ENCODE results near the gene S100A12. TPM values are rescaled to one million over a fixed set of nuclear protein-coding genes. Genes with fewer than 3 reads are reported as not detected.

Gene S100A12
- total RNA-seq, 1 donor from 2014 or later: 23.0 TPM

GRCh38 chr1:153397051-153397923 is 21.9 kb upstream of the S100A12 start:
- H3K9ac ChIP-seq (ENCODE audit: low read depth in 1 of 3, low read length in 3 of 3): no peak overlapping the region
- no peaks in the 10 kb centered on the region for H3K9me3 ChIP-seq (ENCODE audit: control insufficient read depth in 3 of 3, low read length in 3 of 3)

GRCh38 chr1:153396461-153396860 is 21.0 kb upstream of the S100A12 start:
- H3K27me3 ChIP-seq (ENCODE audit: control insufficient read depth in 3 of 3, insufficient read depth in 3 of 3, low read length in 3 of 3): peaks cover 6 to 8% (median 7%) of the 10 kb centered on the region in 3 donors
- no peak overlapping the region for H3K9ac ChIP-seq (ENCODE audit: low read depth in 1 of 3, low read length in 3 of 3)
- H3K4me1 ChIP-seq (ENCODE audit: control insufficient read depth in 3 of 3, insufficient read depth in 3 of 3, low read length in 3 of 3): peaks cover 2 to 10% (median 9%) of the 10 kb centered on the region in 3 donors
- H3K9me3 ChIP-seq (ENCODE audit: control insufficient read depth in 3 of 3, low read length in 3 of 3): no peaks in the 10 kb centered on the region
- no peak overlapping the region for H3K27ac ChIP-seq (ENCODE audit: low read depth, low read length)
- no peak overlapping the region for H3K4me3 ChIP-seq (ENCODE audit: low read length in 3 of 3)
- H3K36me3 ChIP-seq (ENCODE audit: control insufficient read depth in 3 of 3, insufficient read depth in 3 of 3, low read length in 3 of 3): no peaks in the 10 kb centered on the region

More at GRCh38 chr1:153397051-153397923, 21.9 kb upstream of the S100A12 start:
- peaks cover 6 to 8% (median 7%) of the 10 kb centered on the region in 3 donors for H3K27me3 ChIP-seq (ENCODE audit: control insufficient read depth in 3 of 3, insufficient read depth in 3 of 3, low read length in 3 of 3)
- H3K4me1 ChIP-seq (ENCODE audit: control insufficient read depth in 3 of 3, insufficient read depth in 3 of 3, low read length in 3 of 3): peaks cover 0 to 8% (median 7%) of the 10 kb centered on the region in 3 donors
- no peak overlapping the region for H3K27ac ChIP-seq (ENCODE audit: low read depth, low read length)
- no peak overlapping the region for H3K4me3 ChIP-seq (ENCODE audit: low read length in 3 of 3)
- H3K36me3 ChIP-seq (ENCODE audit: control insufficient read depth in 3 of 3, insufficient read depth in 3 of 3, low read length in 3 of 3): no peaks in the 10 kb centered on the region

GRCh38 chr1:153395776-153396175 is 20.4 kb upstream of the S100A12 start:
- Histone ChIP-seq H3K27me3 (ENCODE audit: control insufficient read depth in 3 of 3, insufficient read depth in 3 of 3, low read length in 3 of 3) (peaks cover 6 to 8% (median 7%) of the 10 kb centered on the region in 3 donors), H3K36me3 (ENCODE audit: control insufficient read depth in 3 of 3, insufficient read depth in 3 of 3, low read length in 3 of 3) (no peaks in the 10 kb centered on the region), H3K4me1 (ENCODE audit: control insufficient read depth in 3 of 3, insufficient read depth in 3 of 3, low read length in 3 of 3) (peaks cover 2 to 17% (median 14%) of the 10 kb centered on the region in 3 donors), H3K27ac (ENCODE audit: low read depth, low read length) (no peak overlapping the region), H3K4me3 (ENCODE audit: low read length in 3 of 3) (no peak overlapping the region), H3K9me3 (ENCODE audit: control insufficient read depth in 3 of 3, low read length in 3 of 3) (no peaks in the 10 kb centered on the region), H3K9ac (ENCODE audit: low read depth in 1 of 3, low read length in 3 of 3) (no peak overlapping the region)

- Histone ChIP-seq H3K9ac (ENCODE audit: low read depth in 1 of 3, low read length in 3 of 3) (no peak overlapping the region), H3K36me3 (ENCODE audit: control insufficient read depth in 3 of 3, insufficient read depth in 3 of 3, low read length in 3 of 3) (no peaks in the 10 kb centered on the region), H3K27ac (ENCODE audit: low read depth, low read length) (no peak overlapping the region), H3K4me1 (ENCODE audit: control insufficient read depth in 3 of 3, insufficient read depth in 3 of 3, low read length in 3 of 3) (peaks cover 5 to 22% (median 19%) of the 10 kb centered on the region in 3 donors), H3K27me3 (ENCODE audit: control insufficient read depth in 3 of 3, insufficient read depth in 3 of 3, low read length in 3 of 3) (peaks cover 6 to 8% (median 7%) of the 10 kb centered on the region in 3 donors), H3K9me3 (ENCODE audit: control insufficient read depth in 3 of 3, low read length in 3 of 3) (no peaks in the 10 kb centered on the region), H3K4me3 (ENCODE audit: low read length in 3 of 3) (no peak overlapping the region)
These were observed 19.8 kb upstream of the S100A12 start for GRCh38 chr1:153395136-153395685.

GRCh38 chr1:153394391-153394790 is 19.0 kb upstream of the S100A12 start:
- no peak overlapping the region for H3K4me3 ChIP-seq (ENCODE audit: low read length in 3 of 3)
- no peak overlapping the region for H3K27ac ChIP-seq (ENCODE audit: low read depth, low read length)
- H3K9ac ChIP-seq (ENCODE audit: low read depth in 1 of 3, low read length in 3 of 3): no peak overlapping the region
- H3K4me1 ChIP-seq (ENCODE audit: control insufficient read depth in 3 of 3, insufficient read depth in 3 of 3, low read length in 3 of 3): peaks cover 5 to 22% (median 19%) of the 10 kb centered on the region in 3 donors
- H3K9me3 ChIP-seq (ENCODE audit: control insufficient read depth in 3 of 3, low read length in 3 of 3): no peaks in the 10 kb centered on the region
- no peaks in the 10 kb centered on the region for H3K36me3 ChIP-seq (ENCODE audit: control insufficient read depth in 3 of 3, insufficient read depth in 3 of 3, low read length in 3 of 3)
- peaks cover 5 to 6% (median 6%) of the 10 kb centered on the region in 3 donors for H3K27me3 ChIP-seq (ENCODE audit: control insufficient read depth in 3 of 3, insufficient read depth in 3 of 3, low read length in 3 of 3)

GRCh38 chr1:153393926-153394325 is 18.5 kb upstream of the S100A12 start:
- H3K4me3 ChIP-seq (ENCODE audit: low read length in 3 of 3): no peak overlapping the region
- H3K9ac ChIP-seq (ENCODE audit: low read depth in 1 of 3, low read length in 3 of 3): no peak overlapping the region
- peaks cover 4 to 6% (median 4%) of the 10 kb centered on the region in 3 donors for H3K27me3 ChIP-seq (ENCODE audit: control insufficient read depth in 3 of 3, insufficient read depth in 3 of 3, low read length in 3 of 3)
- no peaks in the 10 kb centered on the region for H3K36me3 ChIP-seq (ENCODE audit: control insufficient read depth in 3 of 3, insufficient read depth in 3 of 3, low read length in 3 of 3)
- peaks cover 5 to 22% (median 19%) of the 10 kb centered on the region in 3 donors for H3K4me1 ChIP-seq (ENCODE audit: control insufficient read depth in 3 of 3, insufficient read depth in 3 of 3, low read length in 3 of 3)
- no peak overlapping the region for H3K27ac ChIP-seq (ENCODE audit: low read depth, low read length)
- no peaks in the 10 kb centered on the region for H3K9me3 ChIP-seq (ENCODE audit: control insufficient read depth in 3 of 3, low read length in 3 of 3)

GRCh38 chr1:153392822-153393221 is 17.4 kb upstream of the S100A12 start:
- Histone ChIP-seq H3K4me1 (ENCODE audit: control insufficient read depth in 3 of 3, insufficient read depth in 3 of 3, low read length in 3 of 3) (peaks cover 5 to 22% (median 19%) of the 10 kb centered on the region in 3 donors), H3K27me3 (ENCODE audit: control insufficient read depth in 3 of 3, insufficient read depth in 3 of 3, low read length in 3 of 3) (peaks cover 3 to 4% (median 4%) of the 10 kb centered on the region in 3 donors), H3K36me3 (ENCODE audit: control insufficient read depth in 3 of 3, insufficient read depth in 3 of 3, low read length in 3 of 3) (no peaks in the 10 kb centered on the region), H3K9me3 (ENCODE audit: control insufficient read depth in 3 of 3, low read length in 3 of 3) (no peaks in the 10 kb centered on the region), H3K9ac (ENCODE audit: low read depth in 1 of 3, low read length in 3 of 3) (no peak overlapping the region), H3K4me3 (ENCODE audit: low read length in 3 of 3) (no peak overlapping the region), H3K27ac (ENCODE audit: low read depth, low read length) (no peak overlapping the region)

GRCh38 chr1:153392258-153392657 is 16.8 kb upstream of the S100A12 start:
- Histone ChIP-seq H3K27ac (ENCODE audit: low read depth, low read length) (no peak overlapping the region), H3K4me3 (ENCODE audit: low read length in 3 of 3) (no peak overlapping the region), H3K4me1 (ENCODE audit: control insufficient read depth in 3 of 3, insufficient read depth in 3 of 3, low read length in 3 of 3) (peaks cover 5 to 22% (median 19%) of the 10 kb centered on the region in 3 donors), H3K9ac (ENCODE audit: low read depth in 1 of 3, low read length in 3 of 3) (no peak overlapping the region), H3K27me3 (ENCODE audit: control insufficient read depth in 3 of 3, insufficient read depth in 3 of 3, low read length in 3 of 3) (peaks cover 3 to 4% (median 4%) of the 10 kb centered on the region in 3 donors), H3K36me3 (ENCODE audit: control insufficient read depth in 3 of 3, insufficient read depth in 3 of 3, low read length in 3 of 3) (no peaks in the 10 kb centered on the region), H3K9me3 (ENCODE audit: control insufficient read depth in 3 of 3, low read length in 3 of 3) (no peaks in the 10 kb centered on the region)

GRCh38 chr1:153390938-153391710 is 15.7 kb upstream of the S100A12 start, which contains the start of gene S100A8:
Gene S100A8 (minus strand): TSS chr1:153391073. CDS start chr1:153390535, 538 bp downstream.
- Histone ChIP-seq H3K27ac (ENCODE audit: low read depth, low read length) (no peak within 1 kb of the TSS), H3K9ac (ENCODE audit: low read depth in 1 of 3, low read length in 3 of 3) (no peak within 1 kb of the TSS), H3K4me1 (ENCODE audit: control insufficient read depth in 3 of 3, insufficient read depth in 3 of 3, low read length in 3 of 3) (peaks cover 5 to 22% (median 19%) of the 10 kb centered on the region in 3 donors), H3K9me3 (ENCODE audit: control insufficient read depth in 3 of 3, low read length in 3 of 3) (no peaks in the 10 kb centered on the region), H3K4me3 (ENCODE audit: low read length in 3 of 3) (no peak within 1 kb of the TSS), H3K36me3 (ENCODE audit: control insufficient read depth in 3 of 3, insufficient read depth in 3 of 3, low read length in 3 of 3) (no peaks in the 10 kb centered on the region), H3K27me3 (ENCODE audit: control insufficient read depth in 3 of 3, insufficient read depth in 3 of 3, low read length in 3 of 3) (peaks cover 0 to 4% (median 4%) of the 10 kb centered on the region in 3 donors)

All from skeletal muscle tissue (tissue), 4 donors.